ENCODE data around the gene HSD17B11.
A peak's percentile ranks its signal among the peaks of the same experiment; 100 is the strongest.
"Not testable (repeated sequence)": the region's sequence is repeated elsewhere in the genome, so short reads cannot be mapped to it uniquely, and the experiment has no call there.

Gene HSD17B11

DNA sequence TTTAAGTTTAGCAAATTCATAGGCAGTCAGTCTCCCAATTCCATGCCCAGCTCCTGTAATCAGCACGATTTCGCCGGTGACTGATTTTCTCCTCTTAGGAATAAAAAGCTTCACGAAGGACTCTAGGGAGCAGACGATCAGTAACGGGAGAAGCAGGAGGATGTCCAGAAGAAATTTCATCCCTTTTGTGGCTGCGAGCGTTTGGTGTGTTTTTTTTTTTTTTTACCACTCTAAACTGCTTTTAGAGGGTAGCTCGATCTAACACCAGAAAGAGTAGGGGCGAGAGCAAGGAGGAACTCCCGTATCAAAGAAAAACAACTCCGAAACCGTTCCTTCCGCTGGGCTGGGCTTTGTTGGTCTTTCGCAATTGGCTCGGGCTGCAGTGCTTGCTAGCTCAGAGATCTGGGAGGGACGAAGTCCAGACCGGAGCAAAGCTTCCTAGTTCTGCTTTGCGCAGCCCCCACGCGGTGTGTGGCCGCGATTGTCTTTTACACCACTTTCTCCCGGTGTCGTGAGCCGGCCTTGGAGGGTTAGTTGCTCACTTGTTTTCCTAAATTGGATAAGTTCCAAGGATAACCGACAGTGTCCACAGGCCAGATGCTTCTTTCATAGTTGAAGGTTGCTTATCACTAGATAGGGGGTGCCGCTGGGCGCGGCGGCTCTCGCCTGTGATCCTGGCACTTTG is at the start of gene HSD17B11:
HSD17B11 (minus strand) TSS at position 298 of the 685 bp plus-strand sequence; CDS start at position 180, 118 bp downstream.
- peak; percentile 96 for DNase-seq

- no peak for DNase-seq
Observed at GRCh38 chr4:87433342-87433741, 42.4 kb upstream of the HSD17B11 start.

- no peak for DNase-seq
Observed at GRCh38 chr4:87430038-87430437, 39.0 kb upstream of the HSD17B11 start.

GRCh38 chr4:87428979-87429378 is 38.0 kb upstream of the HSD17B11 start:
- no peak for DNase-seq

- DNase-seq, result no peak
Observed at GRCh38 chr4:87427518-87427868, 36.5 kb upstream of the HSD17B11 start.

- no peak for DNase-seq
Observed at GRCh38 chr4:87426865-87427517, 36.0 kb upstream of the HSD17B11 start.

- DNase-seq, result no peak
Observed at GRCh38 chr4:87425711-87426110, 34.7 kb upstream of the HSD17B11 start.

DNA sequence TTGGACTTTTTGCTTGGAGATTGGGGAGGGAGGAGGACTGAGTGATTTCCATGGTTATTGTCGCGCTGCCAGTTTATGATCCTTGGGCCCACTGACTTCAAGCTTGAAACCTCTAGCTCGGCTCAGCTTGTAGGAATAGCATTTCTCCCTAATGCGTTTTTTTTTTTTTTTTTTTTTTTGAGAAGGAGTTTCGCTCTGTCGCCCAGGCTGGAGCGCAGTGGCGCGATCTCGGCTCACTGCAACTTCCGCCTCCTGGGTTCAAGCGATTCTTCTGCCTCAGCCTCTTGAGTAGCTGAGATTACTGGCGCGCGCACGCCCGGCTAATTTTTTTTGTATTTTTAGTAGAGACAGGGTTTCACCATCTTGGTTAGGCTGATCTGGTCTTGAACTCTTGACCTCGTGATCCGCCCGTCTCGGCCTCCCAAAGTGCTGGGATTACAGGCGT is 33.1 kb upstream of the HSD17B11 start:
- DNase-seq, result not testable (repeated sequence)

- no peak for DNase-seq
Observed at GRCh38 chr4:87423317-87424098, 32.5 kb upstream of the HSD17B11 start.

DNA sequence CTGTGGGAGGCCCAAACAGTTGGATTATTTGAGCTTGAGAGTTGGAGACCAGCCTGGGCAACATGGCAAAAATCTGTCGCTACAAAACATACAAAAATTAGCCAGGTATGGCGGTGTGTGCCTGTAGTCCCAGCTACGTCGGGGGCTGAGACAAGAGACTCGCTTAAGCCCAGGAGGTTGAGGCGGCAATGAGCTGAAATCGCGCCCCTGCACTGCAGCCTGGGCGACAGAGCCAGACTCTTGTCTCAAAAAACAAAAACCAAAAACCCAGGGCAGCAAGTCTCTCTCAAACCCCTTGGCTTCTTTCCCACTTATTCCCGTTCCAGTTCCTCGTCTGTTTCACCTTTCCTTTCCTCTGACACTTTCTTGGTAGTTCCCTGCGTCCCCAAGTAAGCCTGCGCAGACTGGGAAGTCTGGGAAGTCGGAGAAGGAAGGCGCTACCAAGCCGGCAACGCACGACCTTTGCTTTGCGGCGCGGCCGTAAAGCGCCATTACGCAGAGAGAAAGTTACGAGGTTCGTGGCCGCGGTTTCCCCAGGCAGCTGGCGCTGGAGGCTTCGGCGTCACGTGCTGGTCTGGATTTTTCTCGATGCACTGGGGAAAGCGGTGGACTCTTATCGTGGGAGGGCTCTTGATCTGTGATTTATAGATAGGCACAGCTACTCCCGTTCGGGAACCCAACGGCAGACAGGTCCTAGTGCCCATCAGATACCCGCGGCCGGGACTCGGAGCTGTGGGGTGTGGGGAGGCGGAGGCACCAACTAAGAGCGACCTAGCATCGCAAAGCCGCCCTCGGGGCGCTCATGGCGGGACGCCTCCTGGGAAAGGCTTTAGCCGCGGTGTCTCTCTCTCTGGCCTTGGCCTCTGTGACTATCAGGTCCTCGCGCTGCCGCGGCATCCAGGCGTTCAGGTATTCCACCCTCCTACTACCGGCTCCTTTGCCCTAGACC is 31.4 kb upstream of the HSD17B11 start, which contains the start of gene NUDT9:
NUDT9 (plus strand) TSS at position 470 of the 949 bp plus-strand sequence; CDS start at position 803, 333 bp downstream.
- peak; percentile 94 for DNase-seq

GRCh38 chr4:87420276-87420830 is 29.4 kb upstream of the HSD17B11 start:
- DNase-seq, result no peak

- DNase-seq, result no peak
Observed at GRCh38 chr4:87419578-87420249, 28.7 kb upstream of the HSD17B11 start.

DNA sequence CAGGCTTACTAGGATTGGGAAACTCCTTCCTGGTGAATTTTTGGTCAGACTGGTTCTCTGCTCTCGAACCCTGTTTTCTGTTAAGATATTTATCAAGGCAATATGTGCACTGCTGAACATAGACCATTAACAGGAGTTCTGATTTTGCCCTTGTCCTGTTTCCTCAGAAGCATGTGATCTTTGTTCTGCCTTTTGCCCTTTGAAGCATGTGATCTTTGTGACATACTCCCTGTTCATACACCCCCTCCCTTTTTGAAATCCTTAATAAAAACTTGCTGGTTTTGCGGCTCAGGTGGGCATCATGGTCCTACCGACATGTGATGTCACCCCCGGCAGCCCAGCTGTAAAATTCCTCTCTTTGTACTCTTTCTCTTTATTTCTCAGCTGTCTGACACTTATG is 27.4 kb upstream of the HSD17B11 start:
- not testable (repeated sequence) for DNase-seq

DNA sequence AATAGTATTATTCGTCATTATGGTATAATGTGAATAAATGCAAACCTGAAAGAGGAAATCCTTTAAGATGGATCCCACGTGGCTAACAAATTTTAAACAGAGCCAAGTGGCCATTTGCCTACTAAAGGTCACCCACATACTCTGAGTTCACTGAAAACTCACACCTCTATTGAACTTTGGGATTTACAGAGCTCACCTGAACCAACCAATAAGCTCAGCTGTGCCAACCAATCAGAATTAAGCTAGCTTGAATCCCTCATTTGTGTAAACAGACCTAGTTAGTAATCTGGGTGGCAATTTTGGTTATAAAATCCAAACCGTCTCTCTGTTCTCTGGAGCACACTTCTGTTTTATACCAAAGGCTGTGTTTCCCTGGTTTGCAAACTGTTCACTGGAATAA is 26.0 kb upstream of the HSD17B11 start:
- DNase-seq, result no peak

GRCh38 chr4:87414816-87415215 is 23.8 kb upstream of the HSD17B11 start:
- DNase-seq, result no peak

DNA sequence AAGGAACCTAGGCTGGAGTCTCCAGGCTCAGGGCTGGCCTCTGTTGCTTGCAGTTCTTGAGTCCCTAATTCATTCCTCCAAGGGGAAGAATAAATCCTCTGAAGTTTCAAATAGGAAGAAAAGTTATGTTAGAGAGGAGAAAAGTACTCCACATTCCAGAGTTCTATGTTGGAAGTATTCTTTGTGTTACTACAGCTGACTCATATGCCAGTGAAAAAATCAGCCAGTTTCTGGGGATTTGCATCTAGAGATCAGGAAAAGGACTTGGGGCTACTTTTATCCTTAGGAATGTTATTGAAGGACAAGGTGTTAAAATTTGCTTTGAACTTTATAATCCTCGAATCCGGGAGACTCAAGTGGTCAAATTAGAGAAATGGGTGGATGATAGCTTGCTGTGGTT is 19.7 kb upstream of the HSD17B11 start:
- DNase-seq, result no peak

GRCh38 chr4:87410157-87410556 is 19.2 kb upstream of the HSD17B11 start:
- DNase-seq, result no peak

- DNase-seq, result no peak
Observed at GRCh38 chr4:87409420-87409939, 18.5 kb upstream of the HSD17B11 start.

DNA sequence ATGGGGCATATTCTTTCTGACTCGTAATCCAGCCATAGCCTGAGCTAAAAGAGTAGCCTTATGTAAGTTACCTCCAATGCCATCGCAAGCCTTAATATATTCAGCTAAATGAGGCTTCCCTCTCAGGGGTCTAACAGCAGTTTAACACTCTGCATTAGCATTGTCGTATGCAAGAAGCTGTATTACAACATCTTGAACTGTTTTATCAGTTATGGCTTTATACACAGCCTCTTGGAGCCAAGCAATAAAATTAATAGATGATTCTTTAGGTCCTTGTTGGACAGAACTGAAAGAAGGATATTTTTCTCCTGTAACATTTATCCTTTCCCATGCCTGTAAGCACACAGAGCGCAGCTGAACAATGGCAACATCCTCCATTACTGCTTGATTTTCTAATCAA is 15.9 kb upstream of the HSD17B11 start:
- not testable (repeated sequence) for DNase-seq

DNA sequence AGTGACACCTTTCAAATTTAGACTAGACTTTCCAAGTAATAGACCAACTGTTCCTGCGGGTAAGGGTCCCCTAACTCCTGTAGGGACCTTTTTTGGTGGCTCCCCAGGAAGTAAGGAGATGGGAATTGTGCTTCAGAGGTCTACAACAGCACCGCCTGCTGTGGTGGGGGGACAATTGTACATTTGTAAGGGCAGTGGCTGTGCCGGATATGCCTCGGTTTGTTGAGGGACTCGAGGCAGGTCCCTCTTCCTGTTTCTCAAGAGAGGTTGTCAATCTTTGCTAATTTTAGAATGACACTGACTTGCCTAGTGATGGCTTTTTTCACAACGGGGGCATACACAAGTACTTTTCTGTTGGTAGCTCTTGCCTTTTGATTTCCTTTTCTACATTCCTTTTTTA is 15.5 kb upstream of the HSD17B11 start:
- DNase-seq, result no peak

DNA sequence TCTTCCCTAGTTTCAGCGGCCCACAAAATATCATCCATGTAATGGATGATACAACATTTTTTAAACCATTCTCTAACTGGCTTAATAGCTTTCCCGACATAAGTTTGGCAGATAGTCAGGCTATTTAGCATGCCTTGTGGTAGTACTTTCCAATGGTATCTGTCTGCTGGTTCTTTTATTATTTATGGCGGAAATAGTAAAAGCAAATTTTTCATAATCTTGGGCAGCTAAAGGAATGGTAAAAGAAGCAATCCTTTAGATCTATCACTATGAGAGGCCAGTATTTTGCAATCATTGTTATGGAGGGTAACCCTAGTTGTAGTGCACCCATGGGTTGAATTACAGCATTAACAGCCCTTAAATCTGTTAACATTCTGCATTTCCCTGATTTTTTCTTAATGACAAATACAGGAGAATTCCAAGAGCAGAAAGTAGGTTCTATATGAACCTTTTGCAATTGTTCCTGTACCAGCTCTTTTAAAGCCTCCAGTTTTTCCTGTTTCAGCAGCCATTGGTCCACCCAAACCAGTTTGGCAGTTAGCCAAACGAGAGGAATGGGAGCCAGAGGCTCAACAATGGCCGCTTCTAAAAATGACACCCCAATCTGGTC is 14.3 kb upstream of the HSD17B11 start:
- DNase-seq, result no peak
